Measurements from ENCODE around the gene PIGK. TPM values are rescaled to one million over a fixed set of nuclear protein-coding genes. Genes with fewer than 3 reads are reported as not detected.

Gene PIGK
- total and polyA plus RNA-seq, 2 donors (not counting 3 experiments of a cell fraction or from before 2014, with no cell fraction given): 12.3 to 32.3 TPM

GRCh38 chr1:77039111-77039510, 180.1 kb downstream of the PIGK start:
- Histone ChIP-seq H3K36me3 (ENCODE audit: control insufficient read depth in 2 of 2, extremely low read depth in 1 of 2, insufficient read depth in 2 of 2, low read length in 2 of 2) (no peaks in the 10 kb centered on the region), H4K20me1 (replicated peaks; ENCODE audit: control insufficient read depth, extremely low read depth, insufficient read depth, low read length) (no peaks in the 10 kb centered on the region), H3K79me2 (ENCODE audit: control insufficient read depth, insufficient read depth, low read length) (no peaks in the 10 kb centered on the region), H3K27ac (ENCODE audit: insufficient read depth, low read depth, low read length) (no peak overlapping the region), H3K4me2 (ENCODE audit: insufficient read depth, low read length) (no peak overlapping the region), H3K4me1 (ENCODE audit: control insufficient read depth, extremely low read depth, insufficient read depth, low read length) (no peaks in the 10 kb centered on the region), H3K4me3 (replicated peaks in 1 of 3; ENCODE audit: insufficient read depth in 1 of 3, low read depth in 1 of 3, low read length in 3 of 3) (no peak overlapping the region), H3K9me1 (replicated peaks; ENCODE audit: control insufficient read depth, extremely low read depth, insufficient read depth, low read length) (no peaks in the 10 kb centered on the region), H2AFZ (ENCODE audit: low read depth, low read length) (no peak overlapping the region), H3K9me3 (replicated peaks; ENCODE audit: control insufficient read depth, insufficient read depth, low read length) (no peaks in the 10 kb centered on the region), H3K27me3 (ENCODE audit: control insufficient read depth in 2 of 2, insufficient read depth in 2 of 2, low read length in 2 of 2) (peaks cover 0 to 2% of the 10 kb centered on the region in 2 experiments), H3K9ac (replicated peaks; ENCODE audit: extremely low read depth, insufficient read depth, low read length) (no peak overlapping the region)
- DNase-seq (ENCODE audit: low read depth, low spot score): no peak
- ChIA-PET CTCF (no interaction called here), POLR2A (no interaction called here)
- BruUV-seq (replicated peaks): no TSS peak
- dilution Hi-C loops (cut with MboI; ENCODE audit: extremely low pct_ligation_motif_present, low sequenced_read_pairs) (no loop called here), intact Hi-C loops (cut with micrococcal nuclease) (no loop called here)
- no peak for TF ChIP-seq GATA2 (IDR thresholded peaks at IDR 0.05; ENCODE audit: insufficient read depth, insufficient read length, low read depth, low read length)
- no peak for TF ChIP-seq FOS (IDR thresholded peaks at IDR 0.05; ENCODE audit: borderline replicate concordance, insufficient read depth, low read length)
- no peak for TF ChIP-seq CTCF (IDR thresholded peaks at IDR 0.05; ENCODE audit: extremely low read depth in 1 of 2, insufficient read depth in 1 of 2, low read depth in 1 of 2, low read length in 2 of 2)
- no peak for TF ChIP-seq POLR2A (IDR thresholded peaks at IDR 0.05; ENCODE audit: low read depth, low read length)
- no peak for TF ChIP-seq MYC (IDR thresholded peaks at IDR 0.05; ENCODE audit: low read depth, low read length)
- no peak for TF ChIP-seq JUN (IDR thresholded peaks at IDR 0.05; ENCODE audit: borderline replicate concordance, insufficient read depth, insufficient read length, low read depth)
- TF ChIP-seq, protein P1, sequence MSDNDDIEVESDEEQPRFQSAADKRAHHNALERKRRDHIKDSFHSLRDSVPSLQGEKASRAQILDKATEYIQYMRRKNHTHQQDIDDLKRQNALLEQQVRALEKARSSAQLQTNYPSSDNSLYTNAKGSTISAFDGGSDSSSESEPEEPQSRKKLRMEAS (IDR thresholded peaks at IDR 0.05; ENCODE audit: insufficient read depth, insufficient read length): no peak
- no peak for FAIRE-seq

Small RNA genes within 50 kb of the gene (microRNA-seq; reads per million reads assigned to microRNA genes)
- gene MIR7156 (ENCODE audit: borderline number of aligned reads, borderline replicate concordance): not detected

Small RNA genes within 50 kb of the gene (small RNA-seq; reads per million reads assigned to genes)
- not detected for gene MIR7156 (ENCODE audit: insufficient read depth, insufficient read length, low read depth, low replicate concordance)

Other genes with a start within 250 kb of the PIGK start
- 3.3 and 7.5 TPM in 2 replicates for gene AK5, start 62.6 kb upstream of the PIGK start, total RNA-seq
- gene AK5, start 62.6 kb upstream of the PIGK start, polyA plus RNA-seq: 3.4 and 5.0 TPM in 2 replicates

Data from endothelial cell of umbilical vein (primary cell).